Ishikawa (cell line): ENCODE measurements around the gene UPK2.

Experiments
- CEBPB ChIP-seq: IDR thresholded peaks from 2 replicates; pipeline ENCODE4 v1.6.1; 2012
- CREB1 ChIP-seq: IDR thresholded peaks from 2 replicates; pipeline ENCODE4 v1.6.1; 2012; ENCODE audit warnings: low read depth
- EGR1 ChIP-seq: IDR thresholded peaks from 2 replicates; pipeline ENCODE4 v1.6.1; 2012
- EP300 ChIP-seq: IDR thresholded peaks from 2 replicates; pipeline ENCODE4 v1.6.1; 2012; ENCODE audit warnings: borderline replicate concordance
- FOXM1 ChIP-seq: IDR thresholded peaks from 2 replicates; pipeline ENCODE4 v1.6.1; 2012; ENCODE audit warnings: low read depth, borderline replicate concordance
- NFIC ChIP-seq: IDR thresholded peaks from 2 replicates; pipeline ENCODE4 v1.6.1; 2012
- RAD21 ChIP-seq: IDR thresholded peaks from 2 replicates; pipeline ENCODE4 v1.6.1; 2012; ENCODE audit warnings: low read depth
- TAF1 ChIP-seq: IDR thresholded peaks from 2 replicates; pipeline ENCODE4 v1.6.1; 2012; ENCODE audit warnings: low read depth, mild to moderate bottlenecking
- TCF12 ChIP-seq: IDR thresholded peaks from 2 replicates; pipeline ENCODE4 v1.6.1; 2012; ENCODE audit warnings: low read depth
- TEAD4 ChIP-seq: IDR thresholded peaks from 2 replicates; pipeline ENCODE4 v1.6.1; 2012
- YY1 ChIP-seq: IDR thresholded peaks from 2 replicates; pipeline ENCODE4 v1.6.1; 2012; ENCODE audit warnings: low read depth
- ZBTB7A ChIP-seq: IDR thresholded peaks from 2 replicates; pipeline ENCODE4 v1.6.1; 2012; ENCODE audit warnings: low read depth
- TF ChIP-seq, protein P1 (sequence below): IDR thresholded peaks from 2 replicates; pipeline ENCODE4 v1.6.1; 2012
- TF ChIP-seq, protein P2 (sequence below): IDR thresholded peaks from 2 replicates; pipeline ENCODE4 v1.6.1; 2012
- TF ChIP-seq, protein P3 (sequence below): IDR thresholded peaks from 2 replicates; pipeline ENCODE4 v1.6.1; 2012; ENCODE audit warnings: low read depth, mild to moderate bottlenecking

UPK2 gene

DNA sequence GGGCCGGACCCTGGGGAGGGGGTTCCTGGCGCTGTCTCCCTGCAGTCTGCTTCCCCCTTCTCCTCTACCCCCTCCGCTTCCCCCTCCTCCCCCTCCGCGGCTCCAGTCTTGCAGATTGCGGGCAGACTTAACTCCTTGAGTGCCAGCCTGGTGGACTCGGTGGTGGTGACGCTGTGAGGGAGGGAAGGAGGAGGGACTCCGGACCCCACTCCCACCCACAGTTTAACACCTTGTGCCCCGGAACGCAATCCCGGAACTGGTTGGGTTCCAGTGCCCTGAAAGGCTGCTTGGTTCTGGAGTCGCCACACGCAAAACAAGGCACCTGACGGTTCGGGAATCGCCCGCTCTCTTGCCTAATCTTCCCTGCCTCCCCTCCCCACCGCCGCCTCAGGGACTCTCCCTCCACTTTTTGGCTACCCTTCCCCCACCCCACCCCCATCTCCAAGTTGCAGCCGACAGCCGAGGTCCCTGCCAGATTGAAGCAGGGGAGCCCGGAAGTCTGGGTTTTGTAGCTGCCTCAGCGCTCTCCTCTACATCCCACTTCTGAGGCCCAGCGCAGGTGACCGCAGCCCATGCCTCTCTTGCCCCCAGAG, 26.5 kb upstream of the UPK2 start:
- TF ChIP-seq RAD21, result peak; percentile 5; the same call in 1 of the 2 replicates
- 0 out of 2 replicates have a peak, but pooled peaks have one; percentile 12 for TF ChIP-seq YY1
- TF ChIP-seq, protein P1, sequence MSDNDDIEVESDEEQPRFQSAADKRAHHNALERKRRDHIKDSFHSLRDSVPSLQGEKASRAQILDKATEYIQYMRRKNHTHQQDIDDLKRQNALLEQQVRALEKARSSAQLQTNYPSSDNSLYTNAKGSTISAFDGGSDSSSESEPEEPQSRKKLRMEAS, result 0 out of 2 replicates have a peak, but pooled peaks have one; percentile 29
- TF ChIP-seq EP300, result 0 out of 2 replicates have a peak, but pooled peaks have one; percentile 5
- no peak for TF ChIP-seq TCF12
- no peak for TF ChIP-seq CEBPB
- no peak; the same call in 1 of the 2 replicates for TF ChIP-seq NFIC
- TF ChIP-seq FOXM1, result no peak
- peak; percentile 61; the same call in 1 of the 2 replicates for TF ChIP-seq EGR1

DNA sequence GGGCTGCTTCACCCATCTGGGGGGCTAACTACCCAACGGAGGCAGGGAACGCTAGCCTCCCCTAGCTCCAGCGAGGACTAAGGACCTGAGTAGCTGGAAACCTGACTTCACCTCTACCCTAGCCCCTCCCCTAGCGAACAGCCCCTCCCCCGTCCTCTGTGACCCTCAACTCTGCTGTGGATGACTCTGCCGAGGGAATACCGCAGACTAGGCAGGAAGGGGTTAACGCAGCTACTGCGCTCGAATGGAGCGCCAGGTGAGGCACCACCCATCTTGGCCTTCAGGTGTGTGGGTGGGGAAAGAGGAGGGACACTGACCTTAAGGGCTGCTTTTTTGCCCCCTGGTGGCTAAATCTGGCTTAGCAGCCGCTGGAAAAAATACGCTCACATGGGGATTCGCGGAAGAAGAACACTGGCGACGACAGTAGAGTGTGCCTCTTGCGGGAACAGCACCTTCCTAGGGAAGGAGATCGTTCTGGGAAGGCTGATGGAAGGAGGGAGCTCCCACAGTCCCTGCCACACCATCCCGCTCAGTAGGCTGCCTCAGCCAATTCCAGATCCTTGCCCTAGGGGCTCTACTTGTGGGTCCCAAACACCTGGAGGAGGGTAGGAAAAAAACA, 25.9 kb upstream of the UPK2 start:
- TF ChIP-seq TAF1 (no peak), TEAD4 (peak; percentile 59), EGR1 (peak; percentile 80), YY1 (0 out of 2 replicates have a peak, but pooled peaks have one; percentile 26), ZBTB7A (no peak), TCF12 (peak; percentile 55), RAD21 (peak; percentile 73), NFIC (peak; percentile 76)
- TF ChIP-seq, protein P1, result peak; percentile 71

DNA sequence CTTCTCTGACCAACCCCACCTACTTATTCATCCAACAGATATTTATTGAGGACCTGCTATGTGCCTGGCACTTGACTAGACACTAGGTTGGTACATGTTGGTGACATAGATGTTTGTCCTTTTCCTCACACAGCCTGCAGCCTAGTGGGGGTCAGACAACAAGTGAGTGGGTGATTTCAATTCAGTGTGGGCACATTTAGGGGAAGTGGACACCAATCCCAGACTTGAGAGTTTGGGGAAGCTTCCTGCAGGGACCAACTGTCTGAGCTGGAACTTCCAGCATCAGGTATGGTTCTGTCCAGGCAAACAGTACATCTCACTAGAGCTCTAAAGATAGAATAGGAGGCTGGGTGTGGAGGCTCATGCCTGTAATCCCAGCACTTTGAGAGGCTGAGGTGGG, 24.5 kb upstream of the UPK2 start:
- TF ChIP-seq ZBTB7A, result no peak
- TF ChIP-seq YY1, result no peak
- no peak for TF ChIP-seq CREB1
- TF ChIP-seq TAF1, result no peak
- no peak for TF ChIP-seq TEAD4
- no peak for TF ChIP-seq EP300
- no peak for TF ChIP-seq RAD21
- no peak for TF ChIP-seq NFIC
- TF ChIP-seq EGR1, result no peak
- no peak for TF ChIP-seq FOXM1
- TF ChIP-seq, protein P1, result no peak
- TF ChIP-seq, protein P2, sequence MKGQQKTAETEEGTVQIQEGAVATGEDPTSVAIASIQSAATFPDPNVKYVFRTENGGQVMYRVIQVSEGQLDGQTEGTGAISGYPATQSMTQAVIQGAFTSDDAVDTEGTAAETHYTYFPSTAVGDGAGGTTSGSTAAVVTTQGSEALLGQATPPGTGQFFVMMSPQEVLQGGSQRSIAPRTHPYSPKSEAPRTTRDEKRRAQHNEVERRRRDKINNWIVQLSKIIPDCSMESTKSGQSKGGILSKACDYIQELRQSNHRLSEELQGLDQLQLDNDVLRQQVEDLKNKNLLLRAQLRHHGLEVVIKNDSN, result no peak
- no peak for TF ChIP-seq CEBPB
- TF ChIP-seq, protein P3, sequence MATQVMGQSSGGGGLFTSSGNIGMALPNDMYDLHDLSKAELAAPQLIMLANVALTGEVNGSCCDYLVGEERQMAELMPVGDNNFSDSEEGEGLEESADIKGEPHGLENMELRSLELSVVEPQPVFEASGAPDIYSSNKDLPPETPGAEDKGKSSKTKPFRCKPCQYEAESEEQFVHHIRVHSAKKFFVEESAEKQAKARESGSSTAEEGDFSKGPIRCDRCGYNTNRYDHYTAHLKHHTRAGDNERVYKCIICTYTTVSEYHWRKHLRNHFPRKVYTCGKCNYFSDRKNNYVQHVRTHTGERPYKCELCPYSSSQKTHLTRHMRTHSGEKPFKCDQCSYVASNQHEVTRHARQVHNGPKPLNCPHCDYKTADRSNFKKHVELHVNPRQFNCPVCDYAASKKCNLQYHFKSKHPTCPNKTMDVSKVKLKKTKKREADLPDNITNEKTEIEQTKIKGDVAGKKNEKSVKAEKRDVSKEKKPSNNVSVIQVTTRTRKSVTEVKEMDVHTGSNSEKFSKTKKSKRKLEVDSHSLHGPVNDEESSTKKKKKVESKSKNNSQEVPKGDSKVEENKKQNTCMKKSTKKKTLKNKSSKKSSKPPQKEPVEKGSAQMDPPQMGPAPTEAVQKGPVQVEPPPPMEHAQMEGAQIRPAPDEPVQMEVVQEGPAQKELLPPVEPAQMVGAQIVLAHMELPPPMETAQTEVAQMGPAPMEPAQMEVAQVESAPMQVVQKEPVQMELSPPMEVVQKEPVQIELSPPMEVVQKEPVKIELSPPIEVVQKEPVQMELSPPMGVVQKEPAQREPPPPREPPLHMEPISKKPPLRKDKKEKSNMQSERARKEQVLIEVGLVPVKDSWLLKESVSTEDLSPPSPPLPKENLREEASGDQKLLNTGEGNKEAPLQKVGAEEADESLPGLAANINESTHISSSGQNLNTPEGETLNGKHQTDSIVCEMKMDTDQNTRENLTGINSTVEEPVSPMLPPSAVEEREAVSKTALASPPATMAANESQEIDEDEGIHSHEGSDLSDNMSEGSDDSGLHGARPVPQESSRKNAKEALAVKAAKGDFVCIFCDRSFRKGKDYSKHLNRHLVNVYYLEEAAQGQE, result no peak

DNA sequence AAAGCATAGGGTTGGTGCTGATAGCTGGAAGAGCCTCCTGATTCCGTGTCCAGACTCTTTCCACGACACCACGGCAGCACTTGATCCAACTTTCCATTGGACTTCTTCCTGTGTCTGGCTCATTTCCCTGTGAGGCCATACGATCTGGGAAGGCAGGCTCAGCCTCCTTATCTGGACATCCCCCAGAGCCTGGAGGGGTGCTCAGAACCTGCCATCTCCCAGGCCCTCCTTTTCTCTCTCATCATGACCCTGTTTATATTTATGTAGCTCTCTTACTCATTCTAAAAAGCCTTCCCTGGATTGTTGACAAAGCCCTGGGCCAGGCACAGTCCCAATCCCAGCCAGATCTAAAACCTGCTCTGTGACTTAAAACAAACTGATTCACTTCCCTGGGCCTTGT, 22.6 kb upstream of the UPK2 start:
- TF ChIP-seq TEAD4 (no peak), FOXM1 (no peak), NFIC (no peak), EGR1 (no peak), TAF1 (no peak), EP300 (no peak), YY1 (no peak), RAD21 (no peak), CEBPB (no peak), CREB1 (no peak), ZBTB7A (no peak), TCF12 (no peak)
- TF ChIP-seq, protein P2, result no peak
- TF ChIP-seq, protein P3, result no peak
- TF ChIP-seq, protein P1, result no peak

DNA sequence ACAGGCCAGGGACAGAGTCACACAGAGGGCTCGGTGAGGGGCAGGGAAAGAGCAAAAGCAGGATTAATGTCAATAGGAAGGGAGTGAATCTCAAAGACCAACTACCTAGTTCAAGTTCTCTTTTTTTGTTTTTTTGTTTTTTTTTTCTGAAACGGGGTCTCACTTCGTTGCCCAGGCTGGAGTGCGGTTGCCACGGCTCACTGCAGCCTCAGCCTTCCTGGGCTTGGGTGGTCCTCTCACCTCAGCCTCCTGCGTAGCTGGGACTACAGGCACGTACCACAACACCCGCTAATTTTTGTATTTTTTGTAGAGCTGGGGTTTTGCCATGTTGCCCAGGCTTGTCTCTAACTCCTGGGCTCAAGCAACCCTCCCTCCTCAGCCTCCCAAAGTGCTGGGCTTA, 20.7 kb upstream of the UPK2 start:
- no peak for TF ChIP-seq CREB1
- TF ChIP-seq FOXM1, result no peak
- TF ChIP-seq NFIC, result no peak
- TF ChIP-seq YY1, result no peak
- TF ChIP-seq TAF1, result no peak
- no peak for TF ChIP-seq TCF12
- TF ChIP-seq CEBPB, result no peak
- no peak for TF ChIP-seq RAD21
- TF ChIP-seq, protein P1, result no peak
